GM23338 (cell line): ENCODE measurements around the gene POLD4. TPM values are rescaled to one million over a fixed set of nuclear protein-coding genes. Genes with fewer than 3 reads are reported as not detected.
A peak's percentile ranks its signal among the peaks of the same experiment; 100 is the strongest.

Experiments
- ATAC-seq: fragments of 200-7000 bp; cut with Tn5 transposase; 3 replicates; pipeline ENCODE4 v1.9.1; 2020
- DNase-seq: peaks from one replicate; pipeline ENCODE4 v3.0.0-alpha.2; 2015; ENCODE audit warnings: low spot score
- H2AFZ ChIP-seq: fragments of 200-600 bp; sonication (generic); 2 replicates; pipeline ENCODE4 v1.8.0; 2016; ENCODE audit warnings: antibody characterized with exemption, mild to moderate bottlenecking, moderate library complexity
- H3F3A ChIP-seq: fragments of 200-600 bp; sonication (generic); replicated peaks from 2 replicates; pipeline ENCODE4 v1.8.0; 2017; ENCODE audit warnings: antibody characterized with exemption, mixed run types, low read depth
- H3K27ac ChIP-seq: fragments of 200-600 bp; sonication (generic); 2 replicates; pipeline ENCODE4 v1.6.1; 2016; ENCODE audit warnings: low read depth
- H3K27me3 ChIP-seq: fragments of 200-600 bp; sonication (generic); 2 replicates; pipeline ENCODE4 v1.8.0; 2016; ENCODE audit warnings: mild to moderate bottlenecking, mixed run types, moderate library complexity; ENCODE audit not compliant: insufficient read depth
- H3K36me3 ChIP-seq: fragments of 200-600 bp; sonication (generic); 2 replicates; pipeline ENCODE4 v1.8.0; 2016; ENCODE audit warnings: mild to moderate bottlenecking; ENCODE audit not compliant: insufficient read depth
- H3K4me1 ChIP-seq: fragments of 200-600 bp; sonication (generic); 2 replicates; pipeline ENCODE4 v1.8.0; 2016; ENCODE audit warnings: mild to moderate bottlenecking, moderate library complexity; ENCODE audit not compliant: insufficient read depth
- H3K4me2 ChIP-seq: fragments of 200-600 bp; sonication (generic); 2 replicates; pipeline ENCODE4 v1.7.1; 2017; ENCODE audit warnings: mixed run types
- H3K4me3 ChIP-seq: fragments of 200-600 bp; sonication (generic); 2 replicates; pipeline ENCODE4 v1.6.1; 2016; ENCODE audit warnings: mixed run types
- H3K79me2 ChIP-seq: fragments of 200-600 bp; sonication (generic); replicated peaks from 2 replicates; pipeline ENCODE4 v1.8.0; 2017; ENCODE audit warnings: mild to moderate bottlenecking; ENCODE audit not compliant: insufficient read depth
- H3K9me2 ChIP-seq: fragments of 200-600 bp; sonication (generic); 2 replicates; pipeline ENCODE4 v1.8.0; 2017; ENCODE audit not compliant: insufficient read depth
- H4K20me1 ChIP-seq: fragments of 200-600 bp; sonication (generic); replicated peaks from 2 replicates; pipeline ENCODE4 v1.8.0; 2017; ENCODE audit warnings: mild to moderate bottlenecking; ENCODE audit not compliant: insufficient read depth
- H3K27ac Mint-ChIP-seq: 2 replicates; pipeline ENCODE4 v1.8.0; 2020; ENCODE audit warnings: inconsistent platforms, mild to moderate bottlenecking, moderate library complexity, mixed read lengths
- H3K27me3 Mint-ChIP-seq: 3 replicates; pipeline ENCODE4 v1.8.0; 2022; ENCODE audit warnings: low read depth, mild to moderate bottlenecking, moderate library complexity, mixed read lengths, inconsistent platforms; ENCODE audit not compliant: insufficient read depth, poor library complexity
- H3K36me3 Mint-ChIP-seq: 3 replicates; pipeline ENCODE4 v1.8.0; 2021; ENCODE audit warnings: low read depth, mild to moderate bottlenecking, inconsistent platforms, moderate library complexity, mixed read lengths
- H3K4me1 Mint-ChIP-seq: 3 replicates; pipeline ENCODE4 v1.8.0; 2020; ENCODE audit warnings: mild to moderate bottlenecking, inconsistent platforms, mixed read lengths
- H3K4me3 Mint-ChIP-seq: 3 replicates; pipeline ENCODE4 v1.8.0; 2021; ENCODE audit warnings: moderate library complexity, mild to moderate bottlenecking, inconsistent platforms, mixed read lengths
- H3K9me3 Mint-ChIP-seq: 3 replicates; pipeline ENCODE4 v1.8.0; 2020; ENCODE audit warnings: moderate library complexity, mild to moderate bottlenecking, inconsistent platforms, mixed read lengths
- CREB1 ChIP-seq: fragments of 250-450 bp; sonication (Bioruptor Pico); IDR thresholded peaks from 2 replicates; pipeline ENCODE4 v1.5.0; 2020; ENCODE audit warnings: low read depth, mild to moderate bottlenecking, moderate library complexity
- EZH2 ChIP-seq: fragments of 200-600 bp; sonication (generic); IDR thresholded peaks from one replicate; pipeline ENCODE4 v1.8.0; 2017; ENCODE audit warnings: antibody characterized with exemption, mild to moderate bottlenecking, low read depth; ENCODE audit not compliant: unreplicated experiment
- EZH2phosphoT487 ChIP-seq: fragments of 200-600 bp; sonication (generic); IDR thresholded peaks from one replicate; pipeline ENCODE4 v1.8.1; 2018; ENCODE audit warnings: antibody characterized with exemption; ENCODE audit not compliant: unreplicated experiment
- NANOG ChIP-seq: IDR thresholded peaks from 2 replicates; pipeline ENCODE4 v1.6.1; 2016; ENCODE audit warnings: antibody characterized with exemption, borderline replicate concordance
- POLR2AphosphoS5 ChIP-seq: IDR thresholded peaks from 2 replicates; pipeline ENCODE4 v1.6.1; 2016; ENCODE audit warnings: antibody characterized with exemption, low read depth
- ZNF114 ChIP-seq: fragments of 250-450 bp; sonication (Bioruptor Pico); IDR thresholded peaks from 2 replicates; pipeline ENCODE4 v1.5.0; 2020; ENCODE audit warnings: mild to moderate bottlenecking, moderate library complexity
- ZNF331 ChIP-seq: fragments of 250-450 bp; sonication (Bioruptor Pico); IDR thresholded peaks from 2 replicates; pipeline ENCODE4 v1.5.0; 2020; ENCODE audit warnings: low read depth, mild to moderate bottlenecking, moderate library complexity
- polyA plus RNA-seq: library from polyadenylated mRNA; unstranded; fragments of >200 nt; fragmentation: Nextera tagmentation; extraction: Ambion mirVana; gene quantifications from 2 replicates; pipeline ENCODE4 v1.2.1, GENCODE V29; 2016
- total RNA-seq: library from RNA; depleted of rRNA; stranded (reverse); fragments of >200 nt; shearing (Covaris generic); gene quantifications from 2 replicates; pipeline ENCODE4 v1.2.3, GENCODE V29; 2014
- TF ChIP-seq, protein P1 (sequence below): fragments of 250-450 bp; sonication (Bioruptor Pico); IDR thresholded peaks from 2 replicates; pipeline ENCODE4 v1.5.0; 2020; ENCODE audit warnings: mild to moderate bottlenecking, moderate library complexity
- TF ChIP-seq, protein P2 (sequence below), 2 experiments: fragments of 200-600 bp in 1 of 2; sonication (generic) in 1 of 2; conservative IDR thresholded peaks; 2 replicates each; pipeline versions ENCODE4 v1.5.1 to v1.6.1; 2016 to 2017; ENCODE audit warnings: antibody characterized with exemption in 2 of 2, low read depth in 2 of 2, mild to moderate bottlenecking in 2 of 2, moderate library complexity in 1 of 2

Gene POLD4
- total and polyA plus RNA-seq, 2 experiments from 2014 or later, result 16.2 to 23.0 TPM

DNA sequence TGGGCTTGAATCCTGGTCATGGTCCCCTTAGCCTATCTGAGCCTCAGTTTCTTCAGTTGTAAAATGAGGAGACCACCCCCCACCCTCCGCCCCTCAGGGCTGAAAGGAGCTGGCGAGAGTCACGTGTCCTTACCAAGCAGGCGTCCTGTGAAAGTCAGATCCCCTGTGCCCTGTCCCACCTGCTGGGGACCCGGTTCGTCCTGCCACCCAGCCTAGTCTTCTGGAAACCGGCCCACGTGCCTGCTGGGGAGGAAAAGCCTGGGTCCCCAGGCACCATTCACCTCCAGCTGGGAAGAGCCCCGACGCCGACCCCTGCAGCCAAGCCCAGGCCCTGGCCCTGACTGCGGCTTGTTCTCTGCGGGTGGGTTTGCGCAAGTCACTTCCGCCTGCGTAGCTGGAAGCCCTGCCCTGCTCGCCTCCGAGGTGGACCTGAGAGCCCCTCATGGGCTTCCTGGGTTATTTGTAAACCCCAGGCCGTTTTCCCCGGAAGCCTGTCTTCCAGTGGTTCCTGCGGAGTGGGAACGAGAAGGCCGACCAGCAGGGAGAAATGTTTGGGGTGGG lies 50.7 kb downstream of the POLD4 start:
- H4K20me1 ChIP-seq, result no peaks in the 10 kb centered on the region
- peak; percentile 85 for DNase-seq
- H3K4me3 Mint-ChIP-seq, result peak overlapping the region; percentile 75
- peaks cover 6% of the 10 kb centered on the region; the same call in 2 of the 3 replicates for H3K36me3 Mint-ChIP-seq
- H3K4me1 Mint-ChIP-seq, result peaks cover 3% of the 10 kb centered on the region; the same call in 1 of the 3 replicates
- 0 out of 2 replicates have a peak overlapping the region, but pooled peaks have one; percentile 36 for H3K27ac Mint-ChIP-seq
- no peaks in the 10 kb centered on the region for H3K36me3 ChIP-seq
- H2AFZ ChIP-seq, result peak overlapping the region; percentile 84; the same call in 1 of the 2 replicates
- H3K4me1 ChIP-seq, result peaks cover 15% of the 10 kb centered on the region; the same call in 1 of the 2 replicates
- peak overlapping the region; percentile 96 for H3K4me2 ChIP-seq
- H3K27ac ChIP-seq, result peak overlapping the region; percentile 85
- no peaks in the 10 kb centered on the region for H3K27me3 ChIP-seq
- H3K9me3 Mint-ChIP-seq, result no peaks in the 10 kb centered on the region
- TF ChIP-seq POLR2AphosphoS5, result 0 out of 2 replicates have a peak, but pooled peaks have one; percentile 53
- no peak for TF ChIP-seq EZH2phosphoT487
- peaks cover 4% of the 10 kb centered on the region; the same call in 1 of the 2 replicates for H3F3A ChIP-seq
- H3K9me2 ChIP-seq, result no peaks in the 10 kb centered on the region
- peak overlapping the region; percentile 87 for H3K4me3 ChIP-seq
- peaks cover 13% of the 10 kb centered on the region for H3K27me3 Mint-ChIP-seq
- peak; percentile 69 for ATAC-seq
- no peaks in the 10 kb centered on the region for H3K79me2 ChIP-seq

- Histone ChIP-seq H3K4me2 (peak overlapping the region; percentile 96), H3K4me3 (peak overlapping the region; percentile 87)
- no peak overlapping the region for H3K27ac Mint-ChIP-seq
- TF ChIP-seq EZH2 (no peak), ZNF331 (no peak), POLR2AphosphoS5 (no peak), EZH2phosphoT487 (no peak), CREB1 (CRISPR knock-in tag) (no peak), NANOG (no peak), ZNF114 (CRISPR knock-in tag) (no peak)
- TF ChIP-seq, protein P1, sequence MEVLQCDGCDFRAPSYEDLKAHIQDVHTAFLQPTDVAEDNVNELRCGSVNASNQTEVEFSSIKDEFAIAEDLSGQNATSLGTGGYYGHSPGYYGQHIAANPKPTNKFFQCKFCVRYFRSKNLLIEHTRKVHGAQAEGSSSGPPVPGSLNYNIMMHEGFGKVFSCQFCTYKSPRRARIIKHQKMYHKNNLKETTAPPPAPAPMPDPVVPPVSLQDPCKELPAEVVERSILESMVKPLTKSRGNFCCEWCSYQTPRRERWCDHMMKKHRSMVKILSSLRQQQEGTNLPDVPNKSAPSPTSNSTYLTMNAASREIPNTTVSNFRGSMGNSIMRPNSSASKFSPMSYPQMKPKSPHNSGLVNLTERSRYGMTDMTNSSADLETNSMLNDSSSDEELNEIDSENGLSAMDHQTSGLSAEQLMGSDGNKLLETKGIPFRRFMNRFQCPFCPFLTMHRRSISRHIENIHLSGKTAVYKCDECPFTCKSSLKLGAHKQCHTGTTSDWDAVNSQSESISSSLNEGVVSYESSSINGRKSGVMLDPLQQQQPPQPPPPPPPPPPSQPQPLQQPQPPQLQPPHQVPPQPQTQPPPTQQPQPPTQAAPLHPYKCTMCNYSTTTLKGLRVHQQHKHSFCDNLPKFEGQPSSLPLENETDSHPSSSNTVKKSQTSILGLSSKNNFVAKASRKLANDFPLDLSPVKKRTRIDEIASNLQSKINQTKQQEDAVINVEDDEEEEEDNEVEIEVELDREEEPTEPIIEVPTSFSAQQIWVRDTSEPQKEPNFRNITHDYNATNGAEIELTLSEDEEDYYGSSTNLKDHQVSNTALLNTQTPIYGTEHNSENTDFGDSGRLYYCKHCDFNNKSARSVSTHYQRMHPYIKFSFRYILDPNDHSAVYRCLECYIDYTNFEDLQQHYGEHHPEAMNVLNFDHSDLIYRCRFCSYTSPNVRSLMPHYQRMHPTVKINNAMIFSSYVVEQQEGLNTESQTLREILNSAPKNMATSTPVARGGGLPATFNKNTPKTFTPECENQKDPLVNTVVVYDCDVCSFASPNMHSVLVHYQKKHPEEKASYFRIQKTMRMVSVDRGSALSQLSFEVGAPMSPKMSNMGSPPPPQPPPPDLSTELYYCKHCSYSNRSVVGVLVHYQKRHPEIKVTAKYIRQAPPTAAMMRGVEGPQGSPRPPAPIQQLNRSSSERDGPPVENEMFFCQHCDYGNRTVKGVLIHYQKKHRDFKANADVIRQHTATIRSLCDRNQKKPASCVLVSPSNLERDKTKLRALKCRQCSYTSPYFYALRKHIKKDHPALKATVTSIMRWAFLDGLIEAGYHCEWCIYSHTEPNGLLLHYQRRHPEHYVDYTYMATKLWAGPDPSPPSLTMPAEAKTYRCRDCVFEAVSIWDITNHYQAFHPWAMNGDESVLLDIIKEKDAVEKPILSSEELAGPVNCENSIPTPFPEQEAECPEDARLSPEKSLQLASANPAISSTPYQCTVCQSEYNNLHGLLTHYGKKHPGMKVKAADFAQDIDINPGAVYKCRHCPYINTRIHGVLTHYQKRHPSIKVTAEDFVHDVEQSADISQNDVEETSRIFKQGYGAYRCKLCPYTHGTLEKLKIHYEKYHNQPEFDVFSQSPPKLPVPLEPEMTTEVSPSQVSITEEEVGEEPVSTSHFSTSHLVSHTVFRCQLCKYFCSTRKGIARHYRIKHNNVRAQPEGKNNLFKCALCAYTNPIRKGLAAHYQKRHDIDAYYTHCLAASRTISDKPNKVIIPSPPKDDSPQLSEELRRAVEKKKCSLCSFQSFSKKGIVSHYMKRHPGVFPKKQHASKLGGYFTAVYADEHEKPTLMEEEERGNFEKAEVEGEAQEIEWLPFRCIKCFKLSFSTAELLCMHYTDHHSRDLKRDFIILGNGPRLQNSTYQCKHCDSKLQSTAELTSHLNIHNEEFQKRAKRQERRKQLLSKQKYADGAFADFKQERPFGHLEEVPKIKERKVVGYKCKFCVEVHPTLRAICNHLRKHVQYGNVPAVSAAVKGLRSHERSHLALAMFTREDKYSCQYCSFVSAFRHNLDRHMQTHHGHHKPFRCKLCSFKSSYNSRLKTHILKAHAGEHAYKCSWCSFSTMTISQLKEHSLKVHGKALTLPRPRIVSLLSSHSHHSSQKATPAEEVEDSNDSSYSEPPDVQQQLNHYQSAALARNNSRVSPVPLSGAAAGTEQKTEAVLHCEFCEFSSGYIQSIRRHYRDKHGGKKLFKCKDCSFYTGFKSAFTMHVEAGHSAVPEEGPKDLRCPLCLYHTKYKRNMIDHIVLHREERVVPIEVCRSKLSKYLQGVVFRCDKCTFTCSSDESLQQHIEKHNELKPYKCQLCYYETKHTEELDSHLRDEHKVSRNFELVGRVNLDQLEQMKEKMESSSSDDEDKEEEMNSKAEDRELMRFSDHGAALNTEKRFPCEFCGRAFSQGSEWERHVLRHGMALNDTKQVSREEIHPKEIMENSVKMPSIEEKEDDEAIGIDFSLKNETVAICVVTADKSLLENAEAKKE, result no peak
- TF ChIP-seq, protein P2, sequence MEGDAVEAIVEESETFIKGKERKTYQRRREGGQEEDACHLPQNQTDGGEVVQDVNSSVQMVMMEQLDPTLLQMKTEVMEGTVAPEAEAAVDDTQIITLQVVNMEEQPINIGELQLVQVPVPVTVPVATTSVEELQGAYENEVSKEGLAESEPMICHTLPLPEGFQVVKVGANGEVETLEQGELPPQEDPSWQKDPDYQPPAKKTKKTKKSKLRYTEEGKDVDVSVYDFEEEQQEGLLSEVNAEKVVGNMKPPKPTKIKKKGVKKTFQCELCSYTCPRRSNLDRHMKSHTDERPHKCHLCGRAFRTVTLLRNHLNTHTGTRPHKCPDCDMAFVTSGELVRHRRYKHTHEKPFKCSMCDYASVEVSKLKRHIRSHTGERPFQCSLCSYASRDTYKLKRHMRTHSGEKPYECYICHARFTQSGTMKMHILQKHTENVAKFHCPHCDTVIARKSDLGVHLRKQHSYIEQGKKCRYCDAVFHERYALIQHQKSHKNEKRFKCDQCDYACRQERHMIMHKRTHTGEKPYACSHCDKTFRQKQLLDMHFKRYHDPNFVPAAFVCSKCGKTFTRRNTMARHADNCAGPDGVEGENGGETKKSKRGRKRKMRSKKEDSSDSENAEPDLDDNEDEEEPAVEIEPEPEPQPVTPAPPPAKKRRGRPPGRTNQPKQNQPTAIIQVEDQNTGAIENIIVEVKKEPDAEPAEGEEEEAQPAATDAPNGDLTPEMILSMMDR (conservative IDR thresholded peaks at IDR 0.05; ENCODE audit: low read depth in 2 of 2), result no peak
Observed at GRCh38 chr11:67301951-67302516, 51.3 kb downstream of the POLD4 start.

More at GRCh38 chr11:67301951-67302516, 51.3 kb downstream of the POLD4 start:
- Histone ChIP-seq H3K27me3 (no peaks in the 10 kb centered on the region), H2AFZ (peak overlapping the region; percentile 84; the same call in 1 of the 2 replicates), H3K36me3 (no peaks in the 10 kb centered on the region), H3K79me2 (no peaks in the 10 kb centered on the region), H3K4me1 (peaks cover 15% of the 10 kb centered on the region; the same call in 1 of the 2 replicates), H3K9me2 (no peaks in the 10 kb centered on the region), H3F3A (peaks cover 4% of the 10 kb centered on the region; the same call in 1 of the 2 replicates), H3K27ac (peak overlapping the region; percentile 85), H4K20me1 (no peaks in the 10 kb centered on the region)
- peaks cover 13% of the 10 kb centered on the region for H3K27me3 Mint-ChIP-seq
- DNase-seq, result peak; percentile 83
- peak; percentile 48 for ATAC-seq
- H3K4me1 Mint-ChIP-seq, result peaks cover 3% of the 10 kb centered on the region; the same call in 1 of the 3 replicates
- peak overlapping the region; percentile 75 for H3K4me3 Mint-ChIP-seq
- peaks cover under 1% of the 10 kb centered on the region; the same call in 1 of the 3 replicates for H3K9me3 Mint-ChIP-seq
- H3K36me3 Mint-ChIP-seq, result peaks cover 7% of the 10 kb centered on the region
